Mesenchymal stem cell (in vitro differentiated cells and primary cell): ENCODE results near the gene RARB.

Experiments
- DNase-seq: peaks from one replicate; pipeline ENCODE4 v3.0.0-alpha.2; 2013
- H2AFZ ChIP-seq: one replicate; pipeline ENCODE4 v1.6.1; 2013; ENCODE audit warnings: low read depth, mild to moderate bottlenecking, control low read depth, inconsistent platforms, low read length, moderate library complexity
- H2AK5ac ChIP-seq: 2 replicates; pipeline ENCODE4 v1.6.1; 2013; ENCODE audit warnings: low read length, moderate library complexity, mild to moderate bottlenecking, inconsistent platforms; ENCODE audit not compliant: severe bottlenecking
- H2BK120ac ChIP-seq: one replicate; pipeline ENCODE4 v1.6.1; 2013; ENCODE audit warnings: low read depth, mild to moderate bottlenecking, inconsistent platforms, low read length, moderate library complexity
- H2BK12ac ChIP-seq, 2 experiments: one replicate each; pipeline ENCODE4 v1.6.1; 2013; ENCODE audit warnings: inconsistent platforms in 2 of 2, low read length in 2 of 2, mild to moderate bottlenecking in 2 of 2, moderate library complexity in 2 of 2, control low read depth in 1 of 2
- H2BK15ac ChIP-seq: one replicate; pipeline ENCODE4 v1.6.1; 2013; ENCODE audit warnings: mild to moderate bottlenecking, low read depth, inconsistent platforms; ENCODE audit not compliant: poor library complexity, severe bottlenecking
- H2BK5ac ChIP-seq: 2 replicates; pipeline ENCODE4 v1.6.1; 2013; ENCODE audit warnings: low read depth, mild to moderate bottlenecking, low read length, control low read depth, inconsistent platforms; ENCODE audit not compliant: poor library complexity, severe bottlenecking
- H3K14ac ChIP-seq, 2 experiments: one replicate each; pipeline ENCODE4 v1.6.1; 2013; ENCODE audit warnings: inconsistent platforms in 2 of 2, low read length in 2 of 2, control low read depth in 1 of 2, mild to moderate bottlenecking in 1 of 2, moderate library complexity in 1 of 2
- H3K18ac ChIP-seq, 2 experiments: one replicate each; pipeline ENCODE4 v1.6.1; 2013; ENCODE audit warnings: inconsistent platforms in 2 of 2, low read length in 2 of 2, control low read depth in 1 of 2, low read depth in 1 of 2, mild to moderate bottlenecking in 1 of 2
- H3K23ac ChIP-seq, 2 experiments: one replicate each; pipeline ENCODE4 v1.6.1; 2013; ENCODE audit warnings: inconsistent platforms in 2 of 2, low read length in 2 of 2, mild to moderate bottlenecking in 2 of 2, moderate library complexity in 2 of 2, control low read depth in 1 of 2
- H3K27ac ChIP-seq: 2 replicates; pipeline ENCODE4 v1.5.1; 2013; ENCODE audit warnings: mild to moderate bottlenecking, moderate library complexity, low read length, control low read depth, inconsistent platforms; ENCODE audit not compliant: poor library complexity, severe bottlenecking
- H3K27me3 ChIP-seq, 2 experiments: 2 replicates each; pipeline versions ENCODE4 v1.6.1 to v1.7.0; 2013; ENCODE audit warnings: low read length in 2 of 2, mild to moderate bottlenecking in 2 of 2, moderate library complexity in 2 of 2, control low read depth in 1 of 2, inconsistent platforms in 1 of 2; ENCODE audit not compliant: control insufficient read depth in 1 of 2, insufficient read depth in 1 of 2
- H3K36me3 ChIP-seq, 2 experiments: 2 replicates each; pipeline versions ENCODE4 v1.6.1 to v1.7.0; 2013; ENCODE audit warnings: low read length in 2 of 2, control low read depth in 1 of 2, inconsistent platforms in 1 of 2, low read depth in 1 of 2, mild to moderate bottlenecking in 1 of 2; ENCODE audit not compliant: insufficient read depth in 2 of 2, control insufficient read depth in 1 of 2
- H3K4ac ChIP-seq, 2 experiments: one replicate each; pipeline ENCODE4 v1.6.1; 2013; ENCODE audit warnings: inconsistent platforms in 2 of 2, low read length in 2 of 2, mild to moderate bottlenecking in 2 of 2, moderate library complexity in 2 of 2, control low read depth in 1 of 2, low read depth in 1 of 2
- H3K4me1 ChIP-seq: 2 replicates; pipeline ENCODE4 v1.6.1; 2013; ENCODE audit warnings: low read depth, low read length, control low read depth; ENCODE audit not compliant: control insufficient read depth, insufficient read depth
- H3K4me2 ChIP-seq: 2 replicates; pipeline ENCODE4 v1.6.1; 2013; ENCODE audit warnings: low read length, mild to moderate bottlenecking, inconsistent platforms; ENCODE audit not compliant: poor library complexity, severe bottlenecking
- H3K4me3 ChIP-seq, 2 experiments: 2 replicates each; pipeline versions ENCODE4 v1.5.1 to v1.7.0; 2013; ENCODE audit warnings: low read length in 2 of 2, mild to moderate bottlenecking in 2 of 2, control low read depth in 1 of 2, low read depth in 1 of 2; ENCODE audit not compliant: insufficient read depth in 1 of 2
- H3K79me1 ChIP-seq: replicated peaks from 2 replicates; pipeline ENCODE4 v1.6.1; 2013; ENCODE audit warnings: mild to moderate bottlenecking, control low read depth, low read length, inconsistent platforms; ENCODE audit not compliant: poor library complexity, severe bottlenecking
- H3K9ac ChIP-seq: 2 replicates; pipeline ENCODE4 v1.7.0; 2013; ENCODE audit warnings: mild to moderate bottlenecking, low read length, moderate library complexity
- H3K9me3 ChIP-seq: 2 replicates; pipeline ENCODE4 v1.7.0; 2013; ENCODE audit warnings: mild to moderate bottlenecking, low read length; ENCODE audit not compliant: control insufficient read depth
- H4K8ac ChIP-seq: one replicate; pipeline ENCODE4 v1.6.1; 2013; ENCODE audit warnings: inconsistent platforms, mild to moderate bottlenecking, low read length, moderate library complexity
- H4K91ac ChIP-seq: one replicate; pipeline ENCODE4 v1.6.1; 2013; ENCODE audit warnings: mild to moderate bottlenecking, low read length, inconsistent platforms
- WGBS: methylation state at CpG from one replicate; pipeline ENCODE4 v1.1.7; 2013; ENCODE audit warnings: mixed read lengths; 5-methylcytosine and 5-hydroxymethylcytosine counted together

RARB gene

DNA sequence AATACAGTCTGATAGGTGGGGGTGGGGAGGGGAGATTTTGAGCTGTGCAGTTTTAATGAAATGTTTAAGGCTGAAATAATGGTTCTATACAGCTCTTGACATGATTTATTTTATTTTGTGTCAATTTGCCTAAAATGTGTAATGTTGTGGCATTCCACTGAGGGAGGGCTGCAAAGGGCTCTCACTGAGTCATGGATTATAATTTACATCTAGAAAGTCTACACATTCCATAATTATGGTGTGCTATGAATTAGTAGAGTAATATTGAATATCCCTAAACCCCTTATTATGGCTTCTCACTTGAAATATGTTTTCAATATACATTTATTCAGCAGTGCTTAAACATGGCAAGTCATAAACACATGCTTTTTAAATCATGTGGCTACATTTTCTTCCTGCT is 103.9 kb downstream of the RARB start:
- H3K4me2 ChIP-seq, result no peak overlapping the region
- H4K91ac ChIP-seq, result no peak overlapping the region
- no peak overlapping the region for H3K4ac ChIP-seq
- H3K14ac ChIP-seq, result no peak overlapping the region
- no peak overlapping the region for H4K8ac ChIP-seq
- H2BK15ac ChIP-seq, result no peak overlapping the region
- no peak for DNase-seq
- H2BK12ac ChIP-seq, result no peak overlapping the region
- peaks cover 10% of the 10 kb centered on the region for H3K9me3 ChIP-seq
- H3K4me1 ChIP-seq, result no peaks in the 10 kb centered on the region
- H2BK5ac ChIP-seq, result no peak overlapping the region
- no peak overlapping the region for H2AK5ac ChIP-seq
- no peak overlapping the region for H3K27ac ChIP-seq
- H3K18ac ChIP-seq, result no peak overlapping the region
- no peak overlapping the region for H3K4me3 ChIP-seq
- no peaks in the 10 kb centered on the region for H3K27me3 ChIP-seq
- no peaks in the 10 kb centered on the region for H3K36me3 ChIP-seq
- no peak overlapping the region for H2BK120ac ChIP-seq
- H3K79me1 ChIP-seq, result no peaks in the 10 kb centered on the region
- no peak overlapping the region for H3K23ac ChIP-seq
- no peak overlapping the region for H2AFZ ChIP-seq
- no peak overlapping the region for H3K9ac ChIP-seq

DNA sequence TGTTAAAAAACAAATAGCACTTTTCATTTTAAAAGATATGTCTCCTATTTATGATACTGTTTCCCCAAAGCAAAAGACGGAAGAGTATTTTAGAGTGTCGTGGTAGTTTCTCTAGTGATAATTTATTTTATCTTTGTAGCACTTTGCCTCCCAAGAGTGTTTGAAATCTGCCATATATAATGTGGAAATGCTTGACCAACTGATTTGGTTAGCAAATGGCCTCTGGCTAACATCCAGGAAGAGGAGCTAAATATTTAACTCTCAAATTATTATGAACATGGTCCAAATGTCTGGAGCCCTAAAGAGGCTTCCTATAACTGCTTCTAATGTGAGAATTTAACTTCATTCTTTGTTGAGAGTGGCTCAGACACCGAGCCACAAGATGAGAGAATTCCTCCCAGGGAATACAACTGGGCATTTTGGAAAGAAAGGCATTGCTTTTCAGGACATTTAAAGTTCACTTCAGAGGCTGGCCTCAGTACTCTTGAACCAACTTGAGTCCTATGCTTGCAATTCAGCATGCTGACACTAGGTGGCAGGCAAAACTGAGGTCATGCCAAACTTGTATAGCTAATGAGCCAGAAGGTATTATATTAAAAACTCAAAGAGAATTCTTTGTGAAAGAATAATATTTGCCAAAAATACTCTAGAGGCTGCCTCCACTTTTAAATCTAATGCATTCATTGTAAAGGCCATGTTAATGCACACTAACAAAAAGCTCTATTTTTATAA is 104.5 kb downstream of the RARB start:
- no peak overlapping the region for H2BK120ac ChIP-seq
- H3K9me3 ChIP-seq, result peaks cover 10% of the 10 kb centered on the region
- no peaks in the 10 kb centered on the region for H3K79me1 ChIP-seq
- no peak overlapping the region for H3K14ac ChIP-seq
- H3K4me2 ChIP-seq, result no peak overlapping the region
- H2BK5ac ChIP-seq, result no peak overlapping the region
- no peak overlapping the region for H2AK5ac ChIP-seq
- no peak overlapping the region for H2BK12ac ChIP-seq
- no peak overlapping the region for H3K4me3 ChIP-seq
- no peak for DNase-seq
- H3K4me1 ChIP-seq, result no peaks in the 10 kb centered on the region
- no peaks in the 10 kb centered on the region for H3K27me3 ChIP-seq
- no peaks in the 10 kb centered on the region for H3K36me3 ChIP-seq
- H3K18ac ChIP-seq, result no peak overlapping the region
- H4K8ac ChIP-seq, result no peak overlapping the region
- no peak overlapping the region for H4K91ac ChIP-seq
- no peak overlapping the region for H2BK15ac ChIP-seq
- H3K4ac ChIP-seq, result no peak overlapping the region
- no peak overlapping the region for H3K9ac ChIP-seq
- H3K23ac ChIP-seq, result no peak overlapping the region
- H3K27ac ChIP-seq, result no peak overlapping the region
- 68% methylated on average over 3 of the region's 3 CpGs for WGBS
- no peak overlapping the region for H2AFZ ChIP-seq

DNA sequence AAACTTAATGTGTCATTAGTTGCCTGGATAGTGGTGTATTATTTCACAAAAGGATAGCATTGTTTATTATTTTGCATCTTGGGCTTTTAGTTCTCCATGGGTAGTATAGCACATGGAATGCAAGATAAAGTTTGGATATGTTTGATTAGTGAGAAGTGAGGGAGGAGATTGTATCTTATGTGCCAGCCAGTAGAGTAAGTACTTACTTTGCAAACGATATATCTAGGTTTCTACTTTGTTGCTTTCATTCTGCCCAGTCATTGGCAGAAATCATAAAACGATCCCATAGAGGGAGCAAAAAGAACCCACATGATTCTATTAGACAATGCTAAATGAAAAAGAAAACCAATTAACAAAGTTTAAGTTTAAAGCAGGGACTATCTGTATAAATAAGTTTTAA is 105.3 kb downstream of the RARB start:
- H3K23ac ChIP-seq, result no peak overlapping the region
- no peaks in the 10 kb centered on the region for H3K4me1 ChIP-seq
- no peaks in the 10 kb centered on the region for H3K27me3 ChIP-seq
- no peak overlapping the region for H3K14ac ChIP-seq
- no peaks in the 10 kb centered on the region for H3K79me1 ChIP-seq
- no peak overlapping the region for H2AK5ac ChIP-seq
- no peak overlapping the region for H2AFZ ChIP-seq
- no peak overlapping the region for H3K9ac ChIP-seq
- no peak overlapping the region for H3K4me2 ChIP-seq
- DNase-seq, result no peak
- no peak overlapping the region for H2BK5ac ChIP-seq
- no peak overlapping the region for H2BK15ac ChIP-seq
- H3K4me3 ChIP-seq, result no peak overlapping the region
- no peak overlapping the region for H3K4ac ChIP-seq
- no CpG with 5 or more reads among the region's 2 CpGs for WGBS
- H3K27ac ChIP-seq, result no peak overlapping the region
- no peak overlapping the region for H2BK120ac ChIP-seq
- peaks cover 10% of the 10 kb centered on the region for H3K9me3 ChIP-seq
- no peak overlapping the region for H2BK12ac ChIP-seq
- no peak overlapping the region for H4K8ac ChIP-seq
- no peak overlapping the region for H3K18ac ChIP-seq
- H4K91ac ChIP-seq, result no peak overlapping the region
- H3K36me3 ChIP-seq, result no peaks in the 10 kb centered on the region

DNA sequence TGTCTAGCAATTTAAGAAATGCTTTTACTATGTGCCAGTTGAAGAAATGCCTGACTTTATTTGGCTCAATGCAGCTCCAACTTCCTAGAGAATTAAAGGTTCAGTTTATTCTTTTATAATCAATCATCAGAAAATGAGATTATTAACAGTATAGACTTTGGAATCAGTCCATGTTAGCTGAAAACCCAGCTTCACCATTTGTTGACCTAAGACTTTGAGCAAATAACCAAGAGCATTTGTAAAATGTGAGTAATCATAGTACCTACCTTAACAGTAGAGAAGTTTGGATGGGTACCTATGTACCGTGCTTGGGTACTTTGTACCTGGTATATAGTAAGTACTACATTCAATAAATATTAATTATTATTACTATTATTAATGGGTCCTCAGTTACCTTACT is 105.9 kb downstream of the RARB start:
- no peaks in the 10 kb centered on the region for H3K27me3 ChIP-seq
- no peak overlapping the region for H4K8ac ChIP-seq
- H3K4me3 ChIP-seq, result no peak overlapping the region
- H3K18ac ChIP-seq, result no peak overlapping the region
- no peak overlapping the region for H2BK12ac ChIP-seq
- no peak for DNase-seq
- no peaks in the 10 kb centered on the region for H3K36me3 ChIP-seq
- H3K9me3 ChIP-seq, result peaks cover 10% of the 10 kb centered on the region
- no peaks in the 10 kb centered on the region for H3K79me1 ChIP-seq
- no CpG with 5 or more reads among the region's 1 CpG for WGBS
- no peak overlapping the region for H2BK120ac ChIP-seq
- no peak overlapping the region for H3K27ac ChIP-seq
- H2BK15ac ChIP-seq, result no peak overlapping the region
- H2AK5ac ChIP-seq, result no peak overlapping the region
- no peak overlapping the region for H3K4ac ChIP-seq
- no peak overlapping the region for H3K14ac ChIP-seq
- H2BK5ac ChIP-seq, result no peak overlapping the region
- no peak overlapping the region for H4K91ac ChIP-seq
- H3K23ac ChIP-seq, result no peak overlapping the region
- no peaks in the 10 kb centered on the region for H3K4me1 ChIP-seq
- H3K4me2 ChIP-seq, result no peak overlapping the region
- no peak overlapping the region for H3K9ac ChIP-seq
- no peak overlapping the region for H2AFZ ChIP-seq
